SU-DHL-6 (cell line): Measurements from ENCODE around the gene CPLANE1.
A peak's percentile ranks its signal among the peaks of the same experiment; 100 is the strongest.

Source experiments
- H2AFZ ChIP-seq: fragments of 200-600 bp; sonication (generic); 2 replicates; pipeline ENCODE4 v1.6.1; 2014; ENCODE audit warnings: low read depth, mild to moderate bottlenecking, moderate library complexity, mixed read lengths, antibody characterized with exemption, low read length; ENCODE audit not compliant: severe bottlenecking
- H3F3A ChIP-seq: fragments of 200-600 bp; shearing (Covaris generic); 2 replicates; pipeline ENCODE4 v1.6.0; 2016; ENCODE audit warnings: antibody characterized with exemption, mild to moderate bottlenecking; ENCODE audit not compliant: insufficient read depth
- H3K27ac ChIP-seq: fragments of 200-600 bp; sonication (generic); 2 replicates; pipeline ENCODE4 v1.5.1; 2016; ENCODE audit warnings: low read depth, mild to moderate bottlenecking, low read length, moderate library complexity, mixed read lengths
- H3K27me3 ChIP-seq: fragments of 200-600 bp; sonication (generic), shearing (Covaris generic); 2 replicates; pipeline ENCODE4 v1.6.0; 2014; ENCODE audit warnings: mild to moderate bottlenecking, low read length
- H3K36me3 ChIP-seq: fragments of 200-600 bp; sonication (generic); 2 replicates; pipeline ENCODE4 v1.6.1; 2014; ENCODE audit warnings: mild to moderate bottlenecking, low read length, mixed read lengths
- H3K4me2 ChIP-seq: fragments of 300-600, 200-600 bp; shearing (Covaris generic), sonication (generic); 2 replicates; pipeline ENCODE4 v1.6.0; 2014; ENCODE audit warnings: low read length, low read depth, mild to moderate bottlenecking; ENCODE audit not compliant: poor library complexity, severe bottlenecking
- H3K4me3 ChIP-seq: fragments of 200-600 bp; sonication (generic); 2 replicates; pipeline ENCODE4 v1.5.1; 2014; ENCODE audit warnings: antibody characterized with exemption, low read length, mild to moderate bottlenecking, mixed read lengths; ENCODE audit not compliant: insufficient read depth, poor library complexity, severe bottlenecking
- H3K79me2 ChIP-seq: fragments of 200-600 bp; sonication (generic); 2 replicates; pipeline ENCODE4 v1.6.1; 2014; ENCODE audit warnings: mild to moderate bottlenecking, low read length, moderate library complexity; ENCODE audit not compliant: insufficient read depth
- H3K9ac ChIP-seq: fragments of 200-600 bp; sonication (generic); 2 replicates; pipeline ENCODE4 v1.7.0; 2014; ENCODE audit warnings: mild to moderate bottlenecking, low read length
- H3K9me2 ChIP-seq: fragments of 200-600 bp; sonication (generic); replicated peaks from 2 replicates; pipeline ENCODE4 v1.6.1; 2014; ENCODE audit warnings: low read length; ENCODE audit not compliant: insufficient read depth
- H3K9me3 ChIP-seq: fragments of 200-600 bp; sonication (generic); 2 replicates; pipeline ENCODE4 v1.6.1; 2014; ENCODE audit warnings: low read length, mixed read lengths; ENCODE audit not compliant: insufficient read depth
- H4K20me1 ChIP-seq: fragments of 200-600 bp; sonication (generic); 2 replicates; pipeline ENCODE4 v1.6.1; 2014; ENCODE audit warnings: low read depth, mild to moderate bottlenecking, antibody characterized with exemption, low read length, moderate library complexity, mixed read lengths
- EZH2phosphoT487 ChIP-seq: fragments of 200-600 bp; sonication (generic), shearing (Covaris generic); conservative IDR thresholded peaks from 2 replicates; pipeline ENCODE4 v1.6.1; 2018; ENCODE audit warnings: mild to moderate bottlenecking, antibody characterized with exemption, low read length, moderate library complexity, mixed read lengths
- TF ChIP-seq, protein P1 (sequence below): fragments of 200-600 bp; sonication (generic); IDR thresholded peaks from one replicate; pipeline ENCODE4 v1.5.1; 2017; ENCODE audit warnings: antibody characterized with exemption, mild to moderate bottlenecking, low read length, moderate library complexity; ENCODE audit not compliant: insufficient read depth, poor library complexity, severe bottlenecking

The CPLANE1 gene

GRCh38 chr5:37217976-37218375 lies 31.2 kb downstream of the CPLANE1 start:
- Histone ChIP-seq H3K27me3 (no peaks in the 10 kb centered on the region), H3K9ac (no peak overlapping the region), H3K4me3 (no peak overlapping the region), H3F3A (no peaks in the 10 kb centered on the region), H3K36me3 (no peaks in the 10 kb centered on the region), H4K20me1 (no peaks in the 10 kb centered on the region), H3K79me2 (no peaks in the 10 kb centered on the region), H3K9me2 (no peaks in the 10 kb centered on the region), H3K9me3 (no peaks in the 10 kb centered on the region), H3K27ac (no peak overlapping the region), H2AFZ (no peak overlapping the region), H3K4me2 (no peak overlapping the region)
- TF ChIP-seq, protein P1, sequence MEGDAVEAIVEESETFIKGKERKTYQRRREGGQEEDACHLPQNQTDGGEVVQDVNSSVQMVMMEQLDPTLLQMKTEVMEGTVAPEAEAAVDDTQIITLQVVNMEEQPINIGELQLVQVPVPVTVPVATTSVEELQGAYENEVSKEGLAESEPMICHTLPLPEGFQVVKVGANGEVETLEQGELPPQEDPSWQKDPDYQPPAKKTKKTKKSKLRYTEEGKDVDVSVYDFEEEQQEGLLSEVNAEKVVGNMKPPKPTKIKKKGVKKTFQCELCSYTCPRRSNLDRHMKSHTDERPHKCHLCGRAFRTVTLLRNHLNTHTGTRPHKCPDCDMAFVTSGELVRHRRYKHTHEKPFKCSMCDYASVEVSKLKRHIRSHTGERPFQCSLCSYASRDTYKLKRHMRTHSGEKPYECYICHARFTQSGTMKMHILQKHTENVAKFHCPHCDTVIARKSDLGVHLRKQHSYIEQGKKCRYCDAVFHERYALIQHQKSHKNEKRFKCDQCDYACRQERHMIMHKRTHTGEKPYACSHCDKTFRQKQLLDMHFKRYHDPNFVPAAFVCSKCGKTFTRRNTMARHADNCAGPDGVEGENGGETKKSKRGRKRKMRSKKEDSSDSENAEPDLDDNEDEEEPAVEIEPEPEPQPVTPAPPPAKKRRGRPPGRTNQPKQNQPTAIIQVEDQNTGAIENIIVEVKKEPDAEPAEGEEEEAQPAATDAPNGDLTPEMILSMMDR, result no peak
- no peak for TF ChIP-seq EZH2phosphoT487

DNA sequence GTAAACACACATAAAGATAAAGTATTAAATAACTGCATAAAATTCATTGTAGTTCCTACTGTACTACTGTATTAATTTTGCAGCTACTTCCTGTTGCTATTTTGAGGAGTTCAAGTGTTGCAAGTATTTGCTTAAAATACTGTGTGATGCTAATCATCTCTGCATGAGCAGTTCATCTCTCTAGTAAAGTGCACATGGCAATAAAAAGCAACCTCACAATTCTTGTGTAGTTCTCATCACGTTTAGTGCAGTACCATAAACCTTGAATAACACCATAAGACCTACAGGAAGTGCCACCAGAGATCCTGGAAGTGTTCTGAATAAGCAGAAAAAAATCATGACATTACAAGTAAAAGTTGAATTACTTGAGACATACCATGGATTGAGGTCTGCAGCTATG lies 34.6 kb downstream of the CPLANE1 start:
- Histone ChIP-seq H3K27ac (no peak overlapping the region), H3K9me3 (no peaks in the 10 kb centered on the region), H3F3A (no peaks in the 10 kb centered on the region), H3K27me3 (no peaks in the 10 kb centered on the region), H3K36me3 (no peaks in the 10 kb centered on the region), H3K4me3 (no peak overlapping the region), H2AFZ (no peak overlapping the region), H3K79me2 (no peaks in the 10 kb centered on the region), H3K9me2 (no peaks in the 10 kb centered on the region), H4K20me1 (no peaks in the 10 kb centered on the region), H3K4me2 (peak overlapping the region; percentile 5), H3K9ac (no peak overlapping the region)
- TF ChIP-seq, protein P1, result no peak
- no peak for TF ChIP-seq EZH2phosphoT487

DNA sequence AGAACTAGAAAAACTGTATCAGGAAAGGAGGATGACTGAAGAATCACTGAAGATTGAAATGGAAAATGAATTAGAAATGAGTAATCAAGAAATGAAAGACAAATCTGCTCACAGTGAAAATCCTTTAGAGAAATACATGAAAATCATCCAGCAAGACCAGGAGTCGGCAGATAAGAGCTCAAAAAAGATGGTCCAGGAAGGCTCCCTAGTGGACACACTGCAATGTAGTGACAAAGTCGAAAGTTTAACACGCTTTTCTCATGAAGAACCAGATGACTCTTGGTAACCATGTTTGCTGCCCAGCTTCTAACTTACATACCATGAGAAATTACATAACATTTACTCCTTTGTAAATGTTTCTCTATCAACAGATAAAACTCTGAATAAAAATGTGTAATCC lies 37.1 kb downstream of the CPLANE1 start:
- no peaks in the 10 kb centered on the region for H3K9me3 ChIP-seq
- no peaks in the 10 kb centered on the region for H3K36me3 ChIP-seq
- no peaks in the 10 kb centered on the region for H4K20me1 ChIP-seq
- H3K4me3 ChIP-seq, result no peak overlapping the region
- H3K9ac ChIP-seq, result no peak overlapping the region
- no peaks in the 10 kb centered on the region for H3K9me2 ChIP-seq
- TF ChIP-seq, protein P1, result no peak
- no peak for TF ChIP-seq EZH2phosphoT487
- H3F3A ChIP-seq, result no peaks in the 10 kb centered on the region
- H3K27ac ChIP-seq, result no peak overlapping the region
- H3K27me3 ChIP-seq, result no peaks in the 10 kb centered on the region
- no peaks in the 10 kb centered on the region for H3K79me2 ChIP-seq
- no peak overlapping the region for H2AFZ ChIP-seq
- H3K4me2 ChIP-seq, result no peak overlapping the region

DNA sequence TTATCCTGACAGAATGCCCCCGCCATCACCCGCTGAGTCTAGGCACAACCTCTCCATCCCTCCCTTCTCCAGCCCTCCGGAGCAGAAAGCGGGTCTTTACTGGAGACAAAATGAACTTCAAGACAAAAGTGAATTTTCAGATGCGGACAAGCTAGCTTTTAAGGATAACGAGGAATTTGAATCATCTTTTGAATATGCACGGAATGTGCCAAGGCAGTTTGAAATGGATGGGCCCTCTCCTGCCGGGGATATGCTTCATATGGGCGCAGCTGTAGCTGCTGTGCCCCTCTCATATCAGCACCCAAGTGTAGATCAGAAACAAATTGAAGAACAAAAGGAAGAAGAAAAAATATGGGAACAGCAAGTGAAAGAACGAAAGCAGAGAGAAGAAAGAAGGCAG lies 37.5 kb downstream of the CPLANE1 start:
- Histone ChIP-seq H2AFZ (no peak overlapping the region), H3K9me3 (no peaks in the 10 kb centered on the region), H3K79me2 (no peaks in the 10 kb centered on the region), H3F3A (no peaks in the 10 kb centered on the region), H3K36me3 (no peaks in the 10 kb centered on the region), H3K9me2 (no peaks in the 10 kb centered on the region), H3K9ac (no peak overlapping the region), H3K27ac (no peak overlapping the region), H3K27me3 (no peaks in the 10 kb centered on the region), H3K4me2 (no peak overlapping the region), H3K4me3 (no peak overlapping the region), H4K20me1 (no peaks in the 10 kb centered on the region)
- TF ChIP-seq, protein P1, result no peak
- no peak for TF ChIP-seq EZH2phosphoT487
